Activated naive CD8-positive, alpha-beta T cell treated with anti-CD3 and anti-CD28 coated beads, Interleukin-2, amount 50 U/mL, for 24 hours (primary cell): ENCODE results near the gene C6orf47.
"Not testable (repeated sequence)": the region's sequence is repeated elsewhere in the genome, so short reads cannot be mapped to it uniquely, and the experiment has no call there.

Source experiments
- ATAC-seq: fragments of 150-1000 bp; cut with Tn5 transposase; one replicate; pipeline ENCODE4 v1.10.0; 2021
- DNase-seq: peaks from one replicate; pipeline ENCODE4 v3.0.0; 2021
- H3K27ac Mint-ChIP-seq: one replicate; pipeline ENCODE4 v1.8.0; 2021; ENCODE audit warnings: mild to moderate bottlenecking, mixed read lengths
- H3K27me3 Mint-ChIP-seq: one replicate; pipeline ENCODE4 v1.8.0; 2021; ENCODE audit warnings: mixed read lengths
- H3K36me3 Mint-ChIP-seq: one replicate; pipeline ENCODE4 v1.8.0; 2021; ENCODE audit warnings: low read depth, mixed read lengths
- H3K4me1 Mint-ChIP-seq: one replicate; pipeline ENCODE4 v1.8.0; 2021; ENCODE audit warnings: mixed read lengths
- H3K4me3 Mint-ChIP-seq: one replicate; pipeline ENCODE4 v1.8.0; 2021; ENCODE audit warnings: mild to moderate bottlenecking, moderate library complexity, mixed read lengths
- H3K9me3 Mint-ChIP-seq: one replicate; pipeline ENCODE4 v1.8.0; 2021; ENCODE audit warnings: mixed read lengths

The C6orf47 gene

GRCh38 chr6:31660381-31661261 is at the start of gene C6orf47:
TSS of gene C6orf47 (minus strand) at chr6:31660778. CDS start at chr6:31659947, 831 bp downstream.
- peak; percentile 75 for ATAC-seq
- Mint-ChIP-seq H3K4me1 (peaks cover 76% of the 10 kb centered on the region), H3K27me3 (peaks cover 2% of the 10 kb centered on the region), H3K36me3 (peaks cover 54% of the 10 kb centered on the region), H3K4me3 (peak within 1 kb of the TSS; percentile 93), H3K27ac (peak within 1 kb of the TSS; percentile 87), H3K9me3 (no peaks in the 10 kb centered on the region)
- peak; percentile 85 for DNase-seq

DNA sequence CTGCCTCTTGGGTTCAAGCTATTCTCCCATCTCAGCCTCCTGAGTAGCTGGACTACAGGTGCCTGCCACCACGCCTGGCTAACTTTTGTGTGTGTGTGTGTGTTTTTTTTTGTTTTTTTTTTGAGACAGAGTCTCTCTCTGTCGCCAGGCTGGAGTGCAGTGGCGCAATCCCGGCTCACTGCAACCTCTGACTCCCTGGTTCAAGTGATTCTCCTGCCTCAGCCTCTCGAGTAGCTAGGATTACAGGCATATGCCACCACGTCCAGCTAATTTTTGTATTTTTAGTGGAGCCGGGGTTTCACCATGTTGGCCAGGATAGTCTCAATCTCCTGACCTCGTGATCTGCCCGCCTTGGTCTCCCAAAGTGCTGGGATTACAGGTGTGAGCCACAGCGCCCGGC is 48.6 kb upstream of the C6orf47 start:
- not testable (repeated sequence) for H3K4me3 Mint-ChIP-seq, H3K36me3 Mint-ChIP-seq, H3K27ac Mint-ChIP-seq, H3K9me3 Mint-ChIP-seq, DNase-seq, ATAC-seq, H3K27me3 Mint-ChIP-seq, H3K4me1 Mint-ChIP-seq

- ATAC-seq: no peak
- Mint-ChIP-seq H3K27me3 (no peaks in the 10 kb centered on the region), H3K9me3 (no peaks in the 10 kb centered on the region), H3K4me3 (no peak overlapping the region), H3K27ac (no peak overlapping the region), H3K4me1 (peaks cover 14% of the 10 kb centered on the region), H3K36me3 (no peaks in the 10 kb centered on the region)
- DNase-seq: no peak
Observed at GRCh38 chr6:31708224-31708623, 47.6 kb upstream of the C6orf47 start.

- no peaks in the 10 kb centered on the region for H3K9me3 Mint-ChIP-seq
Observed at GRCh38 chr6:31707701-31708100, 47.1 kb upstream of the C6orf47 start.

GRCh38 chr6:31706599-31706998 is 46.0 kb upstream of the C6orf47 start, which contains the start of gene LY6G6F:
TSS of gene LY6G6F (plus strand) at chr6:31706866. CDS start at chr6:31706907, 41 bp downstream.
- no peaks in the 10 kb centered on the region for H3K9me3 Mint-ChIP-seq
- H3K36me3 Mint-ChIP-seq: no peaks in the 10 kb centered on the region
- no peaks in the 10 kb centered on the region for H3K27me3 Mint-ChIP-seq
- H3K4me3 Mint-ChIP-seq: no peak within 1 kb of the TSS
- DNase-seq (no peak), ATAC-seq (no peak)
- no peak within 1 kb of the TSS for H3K27ac Mint-ChIP-seq
- peaks cover 21% of the 10 kb centered on the region for H3K4me1 Mint-ChIP-seq

More at GRCh38 chr6:31707701-31708100, 47.1 kb upstream of the C6orf47 start:
- H3K36me3 Mint-ChIP-seq: no peaks in the 10 kb centered on the region
- DNase-seq: no peak
- H3K27me3 Mint-ChIP-seq: no peaks in the 10 kb centered on the region
- H3K4me3 Mint-ChIP-seq: no peak overlapping the region
- no peak for ATAC-seq
- H3K27ac Mint-ChIP-seq: no peak overlapping the region
- H3K4me1 Mint-ChIP-seq: peaks cover 15% of the 10 kb centered on the region

DNA sequence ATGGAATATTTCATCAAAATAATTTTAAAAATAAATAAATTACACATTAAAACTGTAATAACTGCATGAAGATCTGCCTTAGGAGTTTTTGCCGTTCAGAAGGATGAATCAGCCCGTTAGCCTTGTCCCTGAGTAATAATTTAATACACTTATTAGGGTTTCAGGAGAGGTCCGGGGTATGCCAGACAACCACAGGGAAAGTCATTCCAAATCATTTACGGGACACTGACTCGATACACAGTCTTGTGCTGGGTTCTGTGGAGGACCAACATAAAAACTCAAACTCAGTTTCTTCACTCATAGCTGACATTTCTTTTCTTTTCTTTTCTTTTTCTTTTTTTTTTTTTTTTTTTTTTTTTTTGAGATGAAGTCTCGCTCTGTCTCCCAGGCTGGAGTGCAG is 45.4 kb upstream of the C6orf47 start:
- Mint-ChIP-seq H3K27me3 (no peaks in the 10 kb centered on the region), H3K36me3 (no peaks in the 10 kb centered on the region), H3K27ac (no peak overlapping the region), H3K4me1 (peaks cover 24% of the 10 kb centered on the region), H3K9me3 (no peaks in the 10 kb centered on the region), H3K4me3 (no peak overlapping the region)
- ATAC-seq (no peak), DNase-seq (no peak)

DNA sequence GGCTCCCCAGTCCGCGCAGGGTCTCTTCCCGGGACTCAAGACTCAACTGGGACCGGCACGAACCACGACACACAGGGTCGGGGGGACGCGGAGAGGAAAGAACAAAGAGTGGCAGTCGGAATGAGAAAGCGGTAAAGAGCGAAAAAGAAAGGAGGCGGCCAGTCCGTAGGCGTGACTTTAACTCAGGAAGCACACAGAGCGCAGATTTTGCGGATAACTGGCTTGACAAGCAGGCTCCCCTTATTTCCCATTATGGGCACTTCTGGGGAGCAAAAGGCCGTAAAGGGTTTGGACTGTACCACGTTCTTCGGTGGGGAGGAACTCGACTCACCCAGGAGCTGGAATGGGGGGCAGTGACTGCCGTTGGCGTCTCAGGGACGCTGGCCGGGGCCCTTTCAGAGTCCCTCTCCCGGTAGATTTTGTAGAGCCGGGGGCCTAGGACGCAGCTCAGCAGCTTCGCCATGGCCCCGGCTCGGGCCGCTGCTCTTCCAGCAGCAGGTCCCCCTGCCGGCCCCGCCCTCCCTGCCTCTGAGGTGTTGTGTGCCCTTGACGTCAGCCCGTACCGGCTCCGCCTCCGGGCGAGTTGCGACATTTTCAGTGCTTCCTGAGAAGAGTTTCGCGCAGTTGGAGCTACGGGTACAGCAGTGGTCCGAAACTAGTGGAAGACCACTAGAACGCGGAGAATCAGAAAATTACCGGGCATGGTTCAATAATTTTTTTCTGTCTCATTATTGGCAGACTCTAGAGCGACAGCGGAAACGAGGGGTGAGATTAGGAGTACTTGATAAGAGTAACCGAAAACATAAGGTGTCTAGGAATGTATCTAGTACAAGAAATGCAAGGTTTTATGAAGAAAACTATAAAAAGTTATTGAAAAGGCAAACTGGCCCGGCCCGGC is 42.5 kb upstream of the C6orf47 start, which contains the start of gene ABHD16A:
ABHD16A (minus strand) TSS at position 506 of the 898 bp plus-strand sequence; CDS start at position 463, 43 bp downstream.
- ATAC-seq: peak; percentile 95

GRCh38 chr6:31702405-31702818 is 41.8 kb upstream of the C6orf47 start:
- peaks cover 9% of the 10 kb centered on the region for H3K36me3 Mint-ChIP-seq
- H3K27ac Mint-ChIP-seq: peak overlapping the region; percentile 93
- no peaks in the 10 kb centered on the region for H3K9me3 Mint-ChIP-seq
- DNase-seq (peak; percentile 31), ATAC-seq (no peak)
- peak overlapping the region; percentile 98 for H3K4me3 Mint-ChIP-seq
- H3K4me1 Mint-ChIP-seq: peaks cover 32% of the 10 kb centered on the region
- H3K27me3 Mint-ChIP-seq: no peaks in the 10 kb centered on the region

More for the DNA sequence above, 42.5 kb upstream of the C6orf47 start, which contains the start of gene ABHD16A:
- peaks cover 26% of the 10 kb centered on the region for H3K4me1 Mint-ChIP-seq
- H3K27ac Mint-ChIP-seq: peak within 1 kb of the TSS; percentile 93
- H3K27me3 Mint-ChIP-seq: no peaks in the 10 kb centered on the region
- peaks cover 2% of the 10 kb centered on the region for H3K36me3 Mint-ChIP-seq
- peak within 1 kb of the TSS; percentile 98 for H3K4me3 Mint-ChIP-seq
- no peaks in the 10 kb centered on the region for H3K9me3 Mint-ChIP-seq
- DNase-seq: peak; percentile 98

DNA sequence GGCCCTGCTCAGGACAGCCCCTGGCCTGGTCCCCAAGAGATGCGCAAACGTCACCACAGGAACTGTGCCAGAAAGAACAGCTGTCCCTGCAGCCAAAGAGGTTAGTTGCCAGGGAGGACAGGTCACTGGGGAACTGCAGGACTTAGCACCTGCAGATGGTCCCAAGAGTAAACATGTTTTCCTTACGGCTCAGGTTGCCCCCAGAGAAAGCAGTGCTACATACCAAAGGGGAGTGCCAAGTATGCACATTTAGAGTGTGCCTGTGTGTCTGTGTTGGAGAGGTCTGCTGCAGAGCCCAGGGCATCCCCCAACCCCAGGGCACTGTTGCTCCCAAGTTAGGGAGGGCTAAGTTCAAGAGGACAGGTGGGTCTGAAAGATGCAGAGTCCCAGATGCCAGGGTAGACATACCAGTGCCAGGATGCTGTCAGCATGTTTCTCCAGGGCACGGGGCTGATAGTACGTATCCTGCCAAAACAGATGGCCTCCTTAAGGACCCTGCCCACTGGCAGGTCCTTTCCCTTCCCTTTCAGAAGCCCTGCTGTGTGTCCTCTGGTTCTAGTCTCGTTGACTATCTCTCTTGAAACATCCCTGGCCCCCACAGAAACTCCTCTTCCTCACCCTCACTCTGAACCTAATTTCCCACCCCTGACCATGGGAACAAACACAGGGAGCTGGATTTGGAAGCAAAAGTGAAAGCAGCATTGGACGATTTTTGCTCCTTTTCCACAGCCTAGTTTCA is 41.3 kb upstream of the C6orf47 start:
- H3K36me3 Mint-ChIP-seq: peaks cover 11% of the 10 kb centered on the region
- H3K27me3 Mint-ChIP-seq: no peaks in the 10 kb centered on the region
- peak overlapping the region; percentile 93 for H3K27ac Mint-ChIP-seq
- peaks cover 34% of the 10 kb centered on the region for H3K4me1 Mint-ChIP-seq
- ATAC-seq (no peak), DNase-seq (no peak)
- H3K9me3 Mint-ChIP-seq: no peaks in the 10 kb centered on the region
- peak overlapping the region; percentile 98 for H3K4me3 Mint-ChIP-seq

DNA sequence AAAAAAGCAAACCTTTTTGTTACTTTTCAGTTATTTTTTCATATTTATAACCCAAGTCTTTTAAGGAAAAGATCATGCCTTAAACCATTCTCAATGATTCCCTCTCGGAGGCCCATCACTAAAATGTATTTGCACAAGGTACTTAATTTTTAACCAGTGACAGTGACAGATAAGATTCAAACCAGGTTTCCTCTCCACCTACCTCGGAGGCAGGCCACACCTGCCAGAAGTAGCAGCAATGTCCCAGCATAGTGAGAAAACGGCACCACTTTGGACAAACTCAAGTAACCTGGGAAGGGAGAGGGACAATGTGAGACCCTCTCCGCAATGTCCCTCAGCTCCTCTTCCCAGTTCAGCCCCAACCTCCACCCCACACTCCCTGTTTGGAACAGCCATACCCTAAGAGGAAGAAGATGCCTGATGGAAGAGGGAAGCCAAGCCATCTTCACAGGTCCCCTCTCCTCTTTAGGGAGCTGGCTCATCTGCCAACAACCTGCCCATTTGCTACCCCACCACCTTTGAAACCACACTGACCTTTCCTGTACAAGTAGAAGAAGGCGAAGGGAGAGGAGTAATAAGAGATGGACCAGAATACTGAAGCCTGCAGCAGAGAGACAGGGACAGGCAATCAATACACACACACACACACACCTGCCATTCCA is 40.3 kb upstream of the C6orf47 start:
- Mint-ChIP-seq H3K36me3 (peaks cover 15% of the 10 kb centered on the region), H3K27me3 (no peaks in the 10 kb centered on the region), H3K4me3 (peak overlapping the region; percentile 98), H3K9me3 (no peaks in the 10 kb centered on the region), H3K27ac (peak overlapping the region; percentile 14), H3K4me1 (peaks cover 34% of the 10 kb centered on the region)
- DNase-seq: no peak
- no peak for ATAC-seq

GRCh38 chr6:31697555-31697954 is 37.0 kb upstream of the C6orf47 start:
- DNase-seq (no peak), ATAC-seq (peak; percentile 18)
- H3K4me1 Mint-ChIP-seq: peaks cover 27% of the 10 kb centered on the region
- H3K9me3 Mint-ChIP-seq: no peaks in the 10 kb centered on the region
- peaks cover 22% of the 10 kb centered on the region for H3K36me3 Mint-ChIP-seq
- peak overlapping the region; percentile 53 for H3K27ac Mint-ChIP-seq
- no peaks in the 10 kb centered on the region for H3K27me3 Mint-ChIP-seq
- H3K4me3 Mint-ChIP-seq: no peak overlapping the region

- Mint-ChIP-seq H3K27me3 (no peaks in the 10 kb centered on the region), H3K27ac (no peak overlapping the region), H3K36me3 (peaks cover 21% of the 10 kb centered on the region), H3K9me3 (no peaks in the 10 kb centered on the region), H3K4me1 (peaks cover 18% of the 10 kb centered on the region), H3K4me3 (no peak overlapping the region)
- ATAC-seq: no peak
- DNase-seq: no peak
Observed at GRCh38 chr6:31693535-31693934, 33.0 kb upstream of the C6orf47 start.

DNA sequence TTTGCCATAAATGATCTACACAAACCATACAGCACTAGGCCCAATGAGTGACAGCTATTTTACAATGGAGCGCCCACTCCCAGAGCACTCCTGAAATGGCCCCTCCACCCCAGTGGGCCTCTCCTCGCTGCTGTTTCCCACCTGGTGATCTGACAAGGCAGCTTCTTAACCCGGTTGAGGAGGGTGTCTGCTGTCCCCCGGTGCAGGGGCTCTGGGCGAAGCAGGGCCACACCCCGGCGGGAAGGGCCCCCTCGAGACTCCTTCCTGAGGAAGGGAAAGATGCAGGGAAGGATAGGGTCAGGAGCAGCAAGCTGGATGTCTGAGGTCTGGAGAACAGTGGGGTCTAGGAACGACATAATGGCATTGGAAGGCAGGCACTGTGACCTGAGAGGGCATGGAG is 32.3 kb upstream of the C6orf47 start:
- peaks cover 20% of the 10 kb centered on the region for H3K36me3 Mint-ChIP-seq

More for the DNA sequence above, 32.3 kb upstream of the C6orf47 start:
- Mint-ChIP-seq H3K27me3 (no peaks in the 10 kb centered on the region), H3K4me1 (peaks cover 16% of the 10 kb centered on the region), H3K27ac (no peak overlapping the region), H3K9me3 (no peaks in the 10 kb centered on the region), H3K4me3 (no peak overlapping the region)
- ATAC-seq (no peak), DNase-seq (no peak)
